K562 (cell line): ENCODE data around the gene IGF2R. TPM values are rescaled to one million over a fixed set of nuclear protein-coding genes. Genes with fewer than 3 reads are reported as not detected.

Source experiments
- ATAC-seq: fragments of 200-7000 bp; cut with Tn5 transposase; 3 replicates; pipeline ENCODE4 v1.9.1; 2020; ENCODE audit warnings: moderate library complexity
- BruUV-seq: library from RNA; stranded (reverse); fragments of 400-500 nt; replicated peaks from 2 replicates; lab custom pipeline; 2021; lab: Mats Ljungman, UMichigan
- CTCF ChIA-PET: fragments of 300-600 bp; formaldehyde crosslinking; extraction: SDS; loops from one replicate; lab custom pipeline; 2021; ENCODE audit warnings: low intra/inter-chr PET ratio; lab: Yijun Ruan, JAX
- POLR2A ChIA-PET: fragments of 300-600, 350-650 bp; sonication (Branson Sonifier 250); formaldehyde crosslinking; extraction: SDS; loops from one replicate; lab custom pipeline; 2021; ENCODE audit warnings: antibody characterized with exemption, inconsistent platforms; lab: Yijun Ruan, JAX
- DNase-seq, 4 experiments: peaks; one replicate each; pipeline versions ENCODE4 v3.0.0 to v3.0.0-alpha.2; 2011 to 2018; ENCODE audit warnings: low spot score in 3 of 4, mixed read lengths in 3 of 4; ENCODE audit errors: extremely low read depth in 1 of 4
- FAIRE-seq: peaks from 2 replicates; lab custom pipeline; 2011; peaks lifted over from hg19 to GRCh38; lab: Jason Lieb, UNC
- H2AFZ ChIP-seq: 2 replicates; pipeline ENCODE4 v1.6.0; 2011; ENCODE audit warnings: low read depth, low read length, control low read depth, inconsistent platforms
- H3K27ac ChIP-seq: fragments of 200-600 bp; 3 replicates; pipeline ENCODE4 v1.8.0; 2011; ENCODE audit warnings: low read depth, mild to moderate bottlenecking, control low read depth, inconsistent platforms, low read length, moderate library complexity, mixed read lengths; ENCODE audit errors: extremely low read depth
- H3K27me3 ChIP-seq, 2 experiments: fragments of 300-600 bp in 1 of 2; 2 replicates in 1 of 2; 3 replicates in 1 of 2; pipeline versions ENCODE4 v1.6.0 to v1.8.0; 2011; ENCODE audit warnings: inconsistent platforms in 2 of 2, low read length in 2 of 2, mild to moderate bottlenecking in 1 of 2, mixed read lengths in 1 of 2, moderate library complexity in 1 of 2; ENCODE audit not compliant: control insufficient read depth in 2 of 2, insufficient read depth in 2 of 2
- H3K36me3 ChIP-seq: fragments of 300-600 bp; 3 replicates; pipeline ENCODE4 v1.8.0; 2011; ENCODE audit warnings: mild to moderate bottlenecking, low read length, inconsistent platforms; ENCODE audit not compliant: control insufficient read depth, insufficient read depth
- H3K4me1 ChIP-seq, 2 experiments: fragments of 200-600 bp in 1 of 2; replicated peaks in 1 of 2; 2 replicates in 1 of 2; 3 replicates in 1 of 2; pipeline versions ENCODE4 v1.5.1 to v1.8.0; 2011; ENCODE audit warnings: inconsistent platforms in 2 of 2, low read length in 2 of 2, mild to moderate bottlenecking in 1 of 2, mixed read lengths in 1 of 2, moderate library complexity in 1 of 2; ENCODE audit not compliant: control insufficient read depth in 2 of 2, insufficient read depth in 2 of 2
- H3K4me2 ChIP-seq: 2 replicates; pipeline ENCODE4 v1.6.1; 2011; ENCODE audit warnings: low read length, control low read depth, inconsistent platforms, mixed read lengths; ENCODE audit not compliant: insufficient read depth
- H3K4me3 ChIP-seq: fragments of 200-600 bp; sonication (generic), shearing (Covaris generic); 2 replicates; pipeline ENCODE4 v1.5.1; 2016; ENCODE audit warnings: control low read depth, inconsistent platforms
- H3K79me2 ChIP-seq: fragments of 200-600 bp; 3 replicates; pipeline ENCODE4 v1.8.0; 2011; ENCODE audit warnings: low read length, inconsistent platforms; ENCODE audit not compliant: control insufficient read depth, insufficient read depth
- H3K9ac ChIP-seq, 2 experiments: 2 replicates each; pipeline versions ENCODE4 v1.6.0 to v1.6.1; 2011; ENCODE audit warnings: low read depth in 2 of 2, low read length in 2 of 2, control low read depth in 1 of 2, inconsistent platforms in 1 of 2, mild to moderate bottlenecking in 1 of 2, mixed read lengths in 1 of 2; ENCODE audit not compliant: insufficient read depth in 1 of 2
- H3K9me1 ChIP-seq: one replicate; pipeline ENCODE4 v1.6.0; 2011; ENCODE audit warnings: inconsistent platforms, mild to moderate bottlenecking, low read length, moderate library complexity; ENCODE audit not compliant: control insufficient read depth, insufficient read depth
- H3K9me3 ChIP-seq: replicated peaks from 2 replicates; pipeline ENCODE4 v1.5.1; 2011; ENCODE audit warnings: low read depth, low read length, inconsistent platforms; ENCODE audit not compliant: control insufficient read depth, insufficient read depth
- H4K20me1 ChIP-seq: replicated peaks from 2 replicates; pipeline ENCODE4 v1.6.1; 2011; ENCODE audit warnings: low read length, inconsistent platforms, mixed read lengths; ENCODE audit not compliant: control insufficient read depth, insufficient read depth
- NFE2L1 ChIP-seq: fragments of 450-650 bp; IDR thresholded peaks from 2 replicates; pipeline ENCODE4 v1.6.1; 2016; ENCODE audit warnings: missing genetic modification characterization, low read depth, mild to moderate bottlenecking, missing compliant biosample characterization, moderate library complexity, borderline replicate concordance
- RB1 ChIP-seq: fragments of 450-650 bp; IDR thresholded peaks from 2 replicates; pipeline ENCODE4 v1.6.1; 2017; ENCODE audit warnings: low read depth, mild to moderate bottlenecking
- RBM15 ChIP-seq: fragments of 200-400 bp; formaldehyde crosslinking; IDR thresholded peaks from 2 replicates; pipeline ENCODE4 v1.6.1; 2018; ENCODE audit warnings: mild to moderate bottlenecking, low read length, moderate library complexity; ENCODE audit not compliant: insufficient read depth
- SMAD2 ChIP-seq: fragments of 150-350 bp; IDR thresholded peaks from 2 replicates; pipeline ENCODE4 v1.6.1; 2014; ENCODE audit warnings: low read depth, mild to moderate bottlenecking, low read length
- SNIP1 ChIP-seq: fragments of 450-650 bp; IDR thresholded peaks from 2 replicates; pipeline ENCODE4 v1.7.1; 2017; ENCODE audit warnings: low read depth, mild to moderate bottlenecking
- STAG1 ChIP-seq: sonication (generic); formaldehyde crosslinking; IDR thresholded peaks from 2 replicates; pipeline ENCODE4 v1.5.0; 2020; ENCODE audit warnings: missing genetic modification reagents, borderline replicate concordance
- TEAD4 ChIP-seq, 2 experiments: sonication (generic) in 1 of 2; formaldehyde crosslinking in 1 of 2; IDR thresholded peaks; 2 replicates each; pipeline versions ENCODE4 v1.6.1 to v1.8.0; 2012 to 2022; ENCODE audit warnings: borderline replicate concordance in 1 of 2, inconsistent platforms in 1 of 2, low read length in 1 of 2, mild to moderate bottlenecking in 1 of 2, missing genetic modification reagents in 1 of 2
- XRCC4 ChIP-seq: IDR thresholded peaks from one replicate; pipeline ENCODE4 v1.6.1; 2011; ENCODE audit not compliant: insufficient read depth, insufficient read length; ENCODE audit errors: extremely low read depth
- YBX1 ChIP-seq: fragments of 450-650 bp; IDR thresholded peaks from 2 replicates; pipeline ENCODE4 v1.7.1; 2016; ENCODE audit warnings: mild to moderate bottlenecking
- ZBTB33 ChIP-seq: sonication (generic); formaldehyde crosslinking; IDR thresholded peaks from 2 replicates; pipeline ENCODE4 v1.8.1; 2023; ENCODE audit warnings: mild to moderate bottlenecking, missing genetic modification reagents
- ZFPM2 ChIP-seq: fragments of 250-450 bp; sonication (Bioruptor Pico); IDR thresholded peaks from 2 replicates; pipeline ENCODE4 v1.5.1; 2022; ENCODE audit warnings: mild to moderate bottlenecking
- ZNF239 ChIP-seq: fragments of 250-450 bp; sonication (Bioruptor Pico); IDR thresholded peaks from 2 replicates; pipeline ENCODE4 v1.4.0; 2020; ENCODE audit warnings: mild to moderate bottlenecking
- WGBS: fragments of 100-300 bp; shearing (Covaris generic); methylation state at CpG from one replicate; pipeline ENCODE4 v1.1.6; 2016; ENCODE audit warnings: low coverage, mixed read lengths; ENCODE audit not compliant: insufficient coverage; ENCODE audit errors: missing lambda C conversion rate; 5-methylcytosine and 5-hydroxymethylcytosine counted together
- in situ Hi-C: fragments of 300-500 bp; cut with MboI; formaldehyde crosslinking; loops from 4 replicates; pipeline ENCODE4 v1.15.0; 2018; ENCODE audit warnings: inconsistent platforms, mixed read lengths
- intact Hi-C: fragments of 100-400 bp; cut with micrococcal nuclease; formaldehyde crosslinking; loops from 2 replicates; pipeline ENCODE4 v1.14.2; 2022
- polyA plus RNA-seq, 8 experiments: library from polyadenylated mRNA; depleted of rRNA in 4 of 8; stranded (reverse) in 5 of 8; unstranded in 3 of 8; fragments of >200 nt; fragmentation: Nextera tagmentation in 2 of 8; fragmentation: Illumina TruSeq in 1 of 8; extraction: Ambion mirVana in 2 of 8; extraction: Trizol in 1 of 8; gene quantifications; 2 replicates each; pipeline versions ENCODE4 v1.2.1 to v1.2.3, GENCODE V29; 2011 to 2014; ENCODE audit warnings: inconsistent platforms in 1 of 8, missing spikeins in 1 of 8
- total RNA-seq, 7 experiments: library from RNA; depleted of rRNA in 6 of 7; stranded (reverse); fragments of >200 nt in 6 of 7; fragmentation: Illumina TruSeq in 2 of 7; extraction: Trizol in 2 of 7; gene quantifications; 2 replicates each; pipeline versions ENCODE4 v1.2.1 to v1.2.3, GENCODE V29; 2011 to 2021; ENCODE audit warnings: low replicate concordance in 1 of 7

The IGF2R gene
- total and polyA plus RNA-seq, 9 of the 15 experiments (the other 6 are each of a cell fraction or from before 2014, with no cell fraction given): 3.5 to 92.3 (median 34.5) TPM

GRCh38 chr6:159935633-159936032, 33.2 kb upstream of the IGF2R start:
- no peak overlapping the region for H2AFZ ChIP-seq
- BruUV-seq: no TSS peak
- CTCF ChIA-PET: interaction anchor here (0.6 kb wide), 1 partner anchor 13 kb away, joined by 3 read pairs; no protein-coding TSS in a partner anchor
- ATAC-seq (no peak), DNase-seq (no peak), FAIRE-seq (no peak)
- no peak overlapping the region for H3K4me2 ChIP-seq
- TF ChIP-seq TEAD4 (IDR thresholded peaks at IDR 0.05; ENCODE audit: low read length) (no peak), TEAD4 (CRISPR knock-in tag; IDR thresholded peaks at IDR 0.05; ENCODE audit: borderline replicate concordance) (no peak), SNIP1 (no peak), NFE2L1 (tag) (no peak), ZBTB33 (no peak), YBX1 (no peak), ZNF239 (CRISPR knock-in tag) (no peak), ZFPM2 (CRISPR knock-in tag) (no peak), XRCC4 (no peak), STAG1 (CRISPR knock-in tag) (no peak), RBM15 (no peak), SMAD2 (no peak), RB1 (no peak)
- no peaks in the 10 kb centered on the region for H3K9me1 ChIP-seq
- in situ Hi-C loops (no loop called here), intact Hi-C loops (no loop called here)
- H3K79me2 ChIP-seq: no peaks in the 10 kb centered on the region
- 21% methylated on average over 2 of the region's 2 CpGs for WGBS
- H4K20me1 ChIP-seq: no peaks in the 10 kb centered on the region
- POLR2A ChIA-PET: interaction anchor here (0.6 kb wide), 1 partner anchor 80 kb away, joined by 3 read pairs; no protein-coding TSS in a partner anchor
- no peaks in the 10 kb centered on the region; the same call in 1 of the 2 replicates for H3K9me3 ChIP-seq
- no peak overlapping the region for H3K27ac ChIP-seq
- H3K4me1 ChIP-seq: no peaks in the 10 kb centered on the region; a peak in 1 of 5 replicates
- H3K9ac ChIP-seq: no peak overlapping the region
- peaks cover 21 to 36% of the 10 kb centered on the region in 2 experiments; a peak in 3 of 5 replicates for H3K27me3 ChIP-seq
- H3K36me3 ChIP-seq: no peaks in the 10 kb centered on the region
- H3K4me3 ChIP-seq: no peak overlapping the region
